CD14-positive monocyte (primary cell): ENCODE data around the gene APCDD1L. TPM values are rescaled to one million over a fixed set of nuclear protein-coding genes. Genes with fewer than 3 reads are reported as not detected.
A peak's percentile ranks its signal among the peaks of the same experiment; 100 is the strongest.

Experiments
- DNase-seq, 3 donors: peaks; one replicate each; pipeline ENCODE4 v3.0.0-alpha.2; 2011 to 2022
- H2AFZ ChIP-seq: 2 replicates; pipeline ENCODE4 v1.6.0; 2012; ENCODE audit warnings: mild to moderate bottlenecking, low read depth, low read length, inconsistent platforms; ENCODE audit not compliant: insufficient read depth, poor library complexity, severe bottlenecking
- H3K27ac ChIP-seq, 2 donors: 1 replicate in 1 of 2; 2 replicates in 1 of 2; pipeline ENCODE4 v1.5.1; 2012 to 2013; ENCODE audit warnings: low read length in 2 of 2, control low read depth in 1 of 2, inconsistent platforms in 1 of 2, low read depth in 1 of 2, mild to moderate bottlenecking in 1 of 2
- H3K27me3 ChIP-seq, 2 donors: one replicate each; pipeline versions ENCODE4 v1.6.0 to v1.6.1; 2011 to 2013; ENCODE audit warnings: low read length in 2 of 2; ENCODE audit not compliant: control insufficient read depth in 2 of 2, insufficient read depth in 2 of 2
- H3K36me3 ChIP-seq, 2 donors: replicated peaks in 1 of 2; 1 replicate in 1 of 2; 2 replicates in 1 of 2; pipeline versions ENCODE4 v1.5.1 to v1.6.1; 2012 to 2013; ENCODE audit warnings: low read length in 2 of 2, control low read depth in 1 of 2, inconsistent platforms in 1 of 2, mild to moderate bottlenecking in 1 of 2; ENCODE audit not compliant: insufficient read depth in 2 of 2, control insufficient read depth in 1 of 2
- H3K4me1 ChIP-seq, 2 donors: 1 replicate in 1 of 2; 2 replicates in 1 of 2; pipeline versions ENCODE4 v1.5.1 to v1.6.1; 2012 to 2013; ENCODE audit warnings: low read length in 2 of 2, control low read depth in 1 of 2, inconsistent platforms in 1 of 2, mild to moderate bottlenecking in 1 of 2, moderate library complexity in 1 of 2; ENCODE audit not compliant: insufficient read depth in 2 of 2, control insufficient read depth in 1 of 2
- H3K4me2 ChIP-seq: replicated peaks from 2 replicates; pipeline ENCODE3; 2012; ENCODE audit warnings: low read length, moderate library complexity, mild to moderate bottlenecking; ENCODE audit not compliant: poor library complexity, severe bottlenecking; ENCODE audit errors: extremely low read depth
- H3K4me3 ChIP-seq, 3 experiments: fragments of 200-600 bp in 1 of 3; sonication (generic) in 1 of 3; replicated peaks in 1 of 3; 1 replicate in 2 of 3; 2 replicates in 1 of 3; pipeline ENCODE4 v1.5.1; 2011 to 2013; ENCODE audit warnings: low read length in 3 of 3, mild to moderate bottlenecking in 3 of 3, control low read depth in 2 of 3, low read depth in 2 of 3, inconsistent platforms in 1 of 3, moderate library complexity in 1 of 3
- H3K79me2 ChIP-seq: 2 replicates; pipeline ENCODE4 v1.6.0; 2012; ENCODE audit warnings: mild to moderate bottlenecking, control low read depth, inconsistent platforms, low read length, moderate library complexity; ENCODE audit not compliant: insufficient read depth
- H3K9ac ChIP-seq: 2 replicates; pipeline ENCODE4 v1.6.0; 2017; ENCODE audit warnings: low read length, mild to moderate bottlenecking; ENCODE audit not compliant: insufficient read depth, poor library complexity, severe bottlenecking
- H3K9me3 ChIP-seq, 2 donors: replicated peaks in 1 of 2; 1 replicate in 1 of 2; 2 replicates in 1 of 2; pipeline versions ENCODE4 v1.5.1 to v1.6.1; 2012 to 2013; ENCODE audit warnings: low read length in 2 of 2, control low read depth in 1 of 2; ENCODE audit not compliant: control insufficient read depth in 1 of 2, insufficient read depth in 1 of 2
- H4K20me1 ChIP-seq: 2 replicates; pipeline ENCODE4 v1.6.0; 2012; ENCODE audit warnings: mild to moderate bottlenecking, low read length, control low read depth, moderate library complexity; ENCODE audit not compliant: insufficient read depth
- H3K27ac Mint-ChIP-seq, 7 donors: one replicate each; pipeline ENCODE4 v1.8.0; 2020; ENCODE audit warnings: mild to moderate bottlenecking in 7 of 7, mixed read lengths in 7 of 7, moderate library complexity in 6 of 7, inconsistent platforms in 2 of 7
- H3K27me3 Mint-ChIP-seq, 3 donors: one replicate each; pipeline ENCODE4 v1.8.0; 2021 to 2022; ENCODE audit warnings: low read depth in 3 of 3, mild to moderate bottlenecking in 3 of 3, mixed read lengths in 3 of 3, moderate library complexity in 3 of 3, inconsistent platforms in 1 of 3
- H3K36me3 Mint-ChIP-seq, 2 donors: one replicate each; pipeline ENCODE4 v1.8.0; 2020; ENCODE audit warnings: mixed read lengths in 2 of 2, inconsistent platforms in 1 of 2, mild to moderate bottlenecking in 1 of 2
- H3K4me1 Mint-ChIP-seq: one replicate; pipeline ENCODE4 v1.8.0; 2020; ENCODE audit warnings: mild to moderate bottlenecking, mixed read lengths
- H3K4me3 Mint-ChIP-seq, 2 donors: one replicate each; pipeline ENCODE4 v1.8.0; 2020; ENCODE audit warnings: mild to moderate bottlenecking in 2 of 2, mixed read lengths in 2 of 2, moderate library complexity in 1 of 2
- H3K9me3 Mint-ChIP-seq, 7 donors: one replicate each; pipeline ENCODE4 v1.8.0; 2020 to 2022; ENCODE audit warnings: mixed read lengths in 7 of 7, mild to moderate bottlenecking in 6 of 7, moderate library complexity in 6 of 7, inconsistent platforms in 2 of 7
- WGBS: methylation state at CpG from one replicate; pipeline ENCODE4 v1.1.5; 2013; ENCODE audit warnings: missing lambda C conversion rate; ENCODE audit not compliant: insufficient coverage; 5-methylcytosine and 5-hydroxymethylcytosine counted together
- intact Hi-C, 2 donors: fragments of 100-400 bp; cut with micrococcal nuclease; formaldehyde crosslinking; loops; one replicate each; pipeline versions ENCODE4 v1.15.0 to v1.15.1; 2023
- polyA plus RNA-seq, 3 donors: library from polyadenylated mRNA; depleted of rRNA in 1 of 3; unstranded in 2 of 3; stranded (reverse) in 1 of 3; fragments of 300-500 nt in 2 of 3; fragments of >200 nt in 1 of 3; fragmentation: Illumina TruSeq in 2 of 3; gene quantifications; 1 replicate in 2 of 3; 2 replicates in 1 of 3; pipeline ENCODE4 v1.2.3, GENCODE V29; 2012 to 2021
- TF ChIP-seq, protein P1 (sequence below): fragments of 200-600 bp; IDR thresholded peaks from one replicate; pipeline ENCODE4 v1.8.0; 2022; ENCODE audit warnings: antibody characterized with exemption, mild to moderate bottlenecking

Gene APCDD1L
- polyA plus RNA-seq, 3 donors, result not detected

GRCh38 chr20:58481481-58482021 lies 33.6 kb downstream of the APCDD1L start:
- WGBS, result 17% methylated on average over 13 of the region's 18 CpGs
- peaks cover 5 to 16% of the 10 kb centered on the region in 2 donors for H3K9me3 ChIP-seq
- Mint-ChIP-seq H3K27ac (no peak overlapping the region), H3K4me1 (no peaks in the 10 kb centered on the region), H3K27me3 (peaks cover 11 to 19% (median 11%) of the 10 kb centered on the region in 3 donors), H3K9me3 (peaks cover 5 to 26% (median 23%) of the 10 kb centered on the region in 7 donors), H3K36me3 (no peaks in the 10 kb centered on the region), H3K4me3 (no peak overlapping the region)
- no peaks in the 10 kb centered on the region for H3K79me2 ChIP-seq
- no peak overlapping the region for H3K4me2 ChIP-seq
- H3K4me1 ChIP-seq, result no peaks in the 10 kb centered on the region
- H3K9ac ChIP-seq, result no peak overlapping the region
- H3K4me3 ChIP-seq, result no peak overlapping the region
- TF ChIP-seq, protein P1, sequence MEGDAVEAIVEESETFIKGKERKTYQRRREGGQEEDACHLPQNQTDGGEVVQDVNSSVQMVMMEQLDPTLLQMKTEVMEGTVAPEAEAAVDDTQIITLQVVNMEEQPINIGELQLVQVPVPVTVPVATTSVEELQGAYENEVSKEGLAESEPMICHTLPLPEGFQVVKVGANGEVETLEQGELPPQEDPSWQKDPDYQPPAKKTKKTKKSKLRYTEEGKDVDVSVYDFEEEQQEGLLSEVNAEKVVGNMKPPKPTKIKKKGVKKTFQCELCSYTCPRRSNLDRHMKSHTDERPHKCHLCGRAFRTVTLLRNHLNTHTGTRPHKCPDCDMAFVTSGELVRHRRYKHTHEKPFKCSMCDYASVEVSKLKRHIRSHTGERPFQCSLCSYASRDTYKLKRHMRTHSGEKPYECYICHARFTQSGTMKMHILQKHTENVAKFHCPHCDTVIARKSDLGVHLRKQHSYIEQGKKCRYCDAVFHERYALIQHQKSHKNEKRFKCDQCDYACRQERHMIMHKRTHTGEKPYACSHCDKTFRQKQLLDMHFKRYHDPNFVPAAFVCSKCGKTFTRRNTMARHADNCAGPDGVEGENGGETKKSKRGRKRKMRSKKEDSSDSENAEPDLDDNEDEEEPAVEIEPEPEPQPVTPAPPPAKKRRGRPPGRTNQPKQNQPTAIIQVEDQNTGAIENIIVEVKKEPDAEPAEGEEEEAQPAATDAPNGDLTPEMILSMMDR, result peak; percentile 32
- H3K36me3 ChIP-seq, result no peaks in the 10 kb centered on the region
- intact Hi-C loops, result no loop called here
- no peak overlapping the region for H3K27ac ChIP-seq
- H2AFZ ChIP-seq, result no peak overlapping the region
- peaks cover 0 to 12% of the 10 kb centered on the region in 2 donors for H3K27me3 ChIP-seq
- no peaks in the 10 kb centered on the region for H4K20me1 ChIP-seq
- DNase-seq, result no peak

- H3K4me3 Mint-ChIP-seq, result no peak overlapping the region
Observed at GRCh38 chr20:58480551-58481336, 34.5 kb downstream of the APCDD1L start.

More at GRCh38 chr20:58480551-58481336, 34.5 kb downstream of the APCDD1L start:
- Histone ChIP-seq H3K79me2 (no peaks in the 10 kb centered on the region), H3K4me3 (no peak overlapping the region), H3K27me3 (peaks cover 0 to 12% of the 10 kb centered on the region in 2 donors), H4K20me1 (no peaks in the 10 kb centered on the region), H2AFZ (no peak overlapping the region), H3K9ac (no peak overlapping the region), H3K4me2 (no peak overlapping the region), H3K36me3 (no peaks in the 10 kb centered on the region), H3K9me3 (peaks cover 0 to 14% of the 10 kb centered on the region in 2 donors), H3K27ac (no peak overlapping the region), H3K4me1 (no peaks in the 10 kb centered on the region)
- DNase-seq, result no peak
- H3K27ac Mint-ChIP-seq, result no peak overlapping the region
- peaks cover 0 to 20% (median 15%) of the 10 kb centered on the region in 7 donors for H3K9me3 Mint-ChIP-seq
- intact Hi-C loops, result no loop called here
- peaks cover 11 to 21% (median 12%) of the 10 kb centered on the region in 3 donors for H3K27me3 Mint-ChIP-seq
- H3K36me3 Mint-ChIP-seq, result no peaks in the 10 kb centered on the region
- no peaks in the 10 kb centered on the region for H3K4me1 Mint-ChIP-seq
- WGBS, result 88% methylated on average over 12 of the region's 16 CpGs
- TF ChIP-seq, protein P1, result no peak
